Activated gamma-delta T cell treated with anti-CD3 and anti-CD28 coated beads, Interleukin-2, amount 50 U/mL, for 16 hours (primary cell): Measurements from ENCODE around the gene PIP5K1C.

Experiments used
- DNase-seq: peaks from one replicate; pipeline ENCODE4 v3.0.0-alpha.2; 2020; ENCODE audit warnings: low read depth

The PIP5K1C gene

DNA sequence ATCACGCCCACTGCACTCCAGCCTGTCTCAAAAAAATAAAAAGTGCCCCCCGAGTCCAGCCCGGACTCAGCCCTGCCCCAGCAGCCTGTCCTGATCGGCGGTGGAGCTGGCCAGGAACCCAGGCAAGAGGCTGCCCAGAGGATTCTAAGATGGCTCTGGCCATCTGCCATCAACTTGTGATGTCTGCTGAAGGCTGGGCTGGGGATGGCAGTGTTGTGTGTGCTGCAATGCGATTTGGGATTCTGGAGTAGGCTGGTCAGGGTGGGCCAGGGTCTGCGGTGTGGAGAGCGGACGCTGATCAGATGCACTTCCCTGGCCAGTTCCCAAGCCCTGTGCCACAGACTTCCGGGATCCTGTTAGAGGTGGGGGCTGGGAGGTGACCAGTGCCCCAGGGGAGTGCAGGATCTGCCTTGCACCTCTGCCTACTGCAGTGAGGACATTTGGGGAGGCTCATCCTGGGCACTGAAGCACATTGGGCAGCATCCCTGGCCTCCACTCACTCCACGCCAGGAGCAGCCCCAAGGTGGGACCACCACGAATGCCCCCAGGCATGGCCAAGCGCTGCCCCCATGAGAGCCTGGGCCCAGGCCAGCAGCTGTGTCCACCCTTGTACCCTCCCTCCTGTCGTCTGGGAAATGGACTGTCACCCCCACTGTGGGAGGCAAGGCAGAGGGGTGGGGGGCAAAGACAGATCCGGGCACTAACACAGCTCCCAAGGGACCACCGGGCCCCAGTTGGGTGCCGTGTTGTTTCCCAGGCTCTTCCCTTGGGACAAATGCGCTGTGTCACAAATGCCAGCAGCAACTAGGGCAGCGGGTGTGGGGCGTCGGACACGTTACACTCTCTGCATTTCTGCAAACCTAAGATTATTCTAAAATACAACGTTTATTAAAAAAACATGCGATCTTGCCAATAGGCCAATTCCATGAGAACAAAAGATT is 90.2 kb downstream of the PIP5K1C start:
- no peak for DNase-seq

DNA sequence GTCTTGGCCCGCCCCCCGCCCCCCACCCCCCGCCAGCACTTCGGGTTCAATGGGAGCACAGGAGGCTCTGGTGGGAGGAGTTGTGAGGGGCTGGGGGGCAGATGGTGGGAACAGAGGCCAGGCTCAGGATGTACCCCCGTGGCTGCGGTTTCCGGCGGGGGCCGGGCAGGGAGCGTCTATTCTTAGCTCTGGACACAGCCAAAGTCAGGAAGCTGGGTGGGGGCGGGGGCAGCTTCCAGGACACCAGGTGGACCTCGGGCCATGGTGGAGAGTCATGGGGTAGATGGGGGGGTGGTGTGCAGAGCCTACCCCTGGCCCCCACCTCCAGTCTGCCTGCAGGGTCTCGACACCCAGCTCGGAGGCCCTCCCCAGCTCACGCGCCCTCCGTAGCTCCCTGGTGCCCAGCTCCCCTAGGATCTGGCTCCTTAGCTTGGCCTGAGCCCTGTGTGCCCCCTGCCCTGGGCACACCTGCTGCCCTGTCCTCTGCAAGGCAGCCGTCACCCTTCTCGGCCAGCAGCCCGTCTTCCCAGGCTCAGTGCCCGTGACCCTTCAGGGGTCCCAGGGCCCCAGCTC is 91.4 kb downstream of the PIP5K1C start:
- no peak for DNase-seq

DNA sequence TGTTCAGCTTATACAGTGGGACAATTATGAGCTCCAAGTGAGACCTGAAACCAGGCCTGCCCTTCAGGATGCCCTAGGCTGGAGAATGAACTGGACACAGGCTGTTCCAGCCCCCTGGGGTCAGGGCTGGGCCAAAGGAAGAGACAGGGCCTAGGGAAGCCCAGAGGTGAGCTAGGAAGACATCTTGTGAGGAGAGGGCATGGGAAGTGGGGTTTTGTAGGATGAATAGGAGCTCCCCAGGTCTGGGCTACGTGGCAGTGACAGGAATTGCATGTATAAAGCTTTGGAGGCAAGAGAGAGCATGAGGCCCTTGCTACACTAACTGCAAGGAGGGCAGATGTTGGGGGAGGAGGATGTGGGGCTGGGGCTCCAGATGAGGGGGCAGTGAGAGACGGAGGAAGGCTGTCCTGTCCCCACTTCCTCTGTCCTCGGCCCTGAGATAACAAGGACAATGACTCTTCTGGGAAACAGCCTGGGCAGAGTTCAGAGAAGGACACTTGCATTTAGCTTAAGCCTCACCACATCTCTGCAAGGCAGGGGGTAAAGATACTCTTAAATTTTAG is 92.1 kb downstream of the PIP5K1C start:
- no peak for DNase-seq

DNA sequence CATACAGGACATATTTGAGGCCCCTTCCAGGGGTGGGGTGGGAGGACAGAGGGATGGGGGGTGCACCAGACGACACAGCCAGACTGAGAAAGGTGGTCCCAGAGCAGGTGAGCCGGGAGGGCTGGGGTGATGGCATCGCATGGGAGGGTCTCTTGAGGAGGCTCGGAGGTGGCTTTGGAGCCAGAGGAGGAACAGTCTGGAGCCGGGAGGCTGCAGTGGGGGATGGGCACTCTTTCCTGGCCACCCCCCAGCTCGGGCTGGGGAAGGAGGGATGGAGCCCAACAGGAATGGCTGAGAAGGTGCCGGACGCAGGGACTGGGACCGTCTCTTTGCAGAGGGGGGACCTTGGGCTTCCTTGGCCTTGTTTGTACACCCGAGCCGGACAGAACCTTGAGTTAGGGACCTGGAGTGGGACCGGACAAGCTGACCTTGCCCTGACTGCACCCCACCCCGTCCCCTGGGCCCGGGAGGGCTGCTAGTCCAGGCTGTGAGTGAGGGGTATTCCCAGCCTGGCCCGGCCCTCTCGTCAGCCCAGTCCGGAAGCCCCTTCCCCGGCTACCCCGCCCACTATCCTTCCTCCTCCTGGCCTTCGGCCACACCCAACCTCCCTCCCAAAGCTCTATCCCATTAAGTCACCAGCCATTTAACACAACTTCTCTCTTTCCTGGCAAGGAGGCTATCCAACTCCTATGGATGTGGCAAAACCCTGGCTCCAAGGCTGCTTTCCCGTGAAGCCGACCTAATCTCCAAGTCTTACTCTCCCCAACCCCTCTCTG is 92.8 kb downstream of the PIP5K1C start:
- no peak for DNase-seq

DNA sequence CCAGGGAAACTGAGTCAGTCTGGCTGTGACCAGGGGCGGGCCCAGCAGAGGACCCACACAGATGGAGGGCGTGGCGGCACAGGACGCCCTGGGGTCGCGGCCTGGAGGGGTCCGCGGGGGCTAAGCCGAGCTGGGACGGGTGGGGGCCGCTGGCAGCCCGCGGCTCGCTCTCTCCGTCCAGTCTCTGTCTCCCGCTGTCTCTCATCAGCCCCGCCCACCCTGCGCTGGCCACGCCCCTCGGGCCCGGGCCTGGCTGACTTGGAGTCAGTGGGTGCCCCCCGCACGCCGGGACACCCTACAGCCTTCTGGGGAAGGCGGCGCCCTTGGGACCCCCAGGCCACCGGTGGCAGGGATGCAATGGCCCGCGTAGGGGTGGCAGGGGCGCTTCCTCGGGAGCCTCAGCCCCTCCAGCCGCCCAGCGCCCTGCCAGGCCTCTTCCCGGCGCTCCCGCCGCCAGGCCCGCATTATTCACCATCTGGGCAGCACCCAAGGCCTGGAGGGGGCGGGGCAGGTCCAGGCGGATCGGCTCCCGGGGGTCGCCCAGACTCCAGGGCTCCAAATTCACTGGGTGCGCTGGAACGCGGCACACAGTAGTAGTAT is 93.5 kb downstream of the PIP5K1C start, which contains the start of gene TBXA2R:
Gene TBXA2R, minus strand, starts transcription at position 186 of the 600 bp plus-strand sequence. CDS start 6,241 bp downstream, outside the sequence.
- DNase-seq, result peak; percentile 39

DNA sequence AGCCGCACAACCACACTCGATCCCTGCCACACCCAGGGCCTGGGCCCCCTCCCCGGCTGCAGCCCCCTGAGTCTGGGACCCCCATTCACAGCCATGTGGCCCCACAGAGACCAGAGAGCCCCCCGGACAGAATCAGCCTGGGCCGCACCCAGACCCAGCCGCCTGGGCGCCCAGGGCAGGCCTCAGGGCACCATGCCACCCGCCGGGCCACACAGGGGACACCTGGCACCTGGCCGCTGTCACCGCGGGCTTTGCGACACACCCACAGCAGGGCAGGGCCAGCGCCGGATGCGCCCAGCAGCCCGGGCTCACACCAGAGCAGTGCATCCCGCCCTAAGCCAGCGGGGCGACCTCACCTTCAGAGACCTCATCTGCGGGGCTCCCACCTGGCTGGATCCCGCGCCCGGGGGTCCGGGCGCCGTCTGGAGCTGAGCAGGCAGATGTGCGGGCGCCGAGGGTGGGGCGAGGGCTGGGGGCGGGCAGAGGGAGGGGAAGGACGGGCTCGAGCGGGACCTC is 94.0 kb downstream of the PIP5K1C start:
- no peak for DNase-seq

DNA sequence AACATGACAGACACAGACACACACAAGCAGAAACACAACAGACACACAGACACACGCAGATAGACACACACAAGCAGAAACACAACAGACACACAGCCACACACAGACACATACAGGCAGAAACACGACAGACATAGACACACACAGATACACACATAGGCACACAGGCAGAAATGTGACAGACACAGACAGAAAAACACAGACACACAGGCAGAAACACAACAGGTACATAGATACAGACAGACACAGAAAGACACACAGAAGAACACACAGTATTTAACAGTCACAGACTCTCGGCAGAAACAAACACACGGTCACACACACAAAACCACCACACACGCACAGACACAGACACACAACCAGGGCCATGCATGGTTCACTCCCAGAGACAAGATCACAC is 94.5 kb downstream of the PIP5K1C start:
- DNase-seq, result no peak

DNA sequence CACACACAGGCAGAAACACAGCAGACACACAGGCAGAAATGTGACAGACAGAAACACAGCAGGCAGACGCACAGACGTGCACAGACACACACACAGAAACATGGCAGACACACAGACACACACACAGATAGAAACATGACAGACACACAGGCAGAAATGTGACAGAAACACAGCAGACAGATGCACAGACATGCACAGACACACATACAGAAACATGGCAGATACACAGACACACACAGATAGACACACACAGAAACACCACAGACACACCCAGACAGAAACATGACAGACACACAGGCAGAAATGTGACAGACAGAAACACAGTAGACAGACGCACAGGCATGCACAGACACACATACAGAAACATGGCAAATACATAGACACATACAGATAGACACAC is 94.9 kb downstream of the PIP5K1C start:
- DNase-seq, result no peak

DNA sequence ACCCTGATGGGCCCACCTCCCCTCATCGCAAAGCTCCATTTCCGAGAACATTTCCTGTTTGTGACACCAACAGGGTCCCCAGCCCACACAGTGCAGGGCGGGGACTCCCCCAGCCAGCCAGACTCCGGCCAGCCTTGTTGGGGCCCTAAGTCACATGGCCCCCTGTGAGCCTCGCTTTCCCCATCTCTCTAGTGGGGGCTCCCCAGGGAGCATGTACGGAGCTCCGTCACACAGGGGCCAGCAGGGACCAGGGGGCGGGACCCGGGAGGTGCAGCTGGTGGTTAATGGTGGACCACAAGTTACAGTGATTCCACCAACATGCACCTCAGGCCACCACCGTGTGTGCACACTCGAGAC is 95.3 kb downstream of the PIP5K1C start:
- no peak for DNase-seq

DNA sequence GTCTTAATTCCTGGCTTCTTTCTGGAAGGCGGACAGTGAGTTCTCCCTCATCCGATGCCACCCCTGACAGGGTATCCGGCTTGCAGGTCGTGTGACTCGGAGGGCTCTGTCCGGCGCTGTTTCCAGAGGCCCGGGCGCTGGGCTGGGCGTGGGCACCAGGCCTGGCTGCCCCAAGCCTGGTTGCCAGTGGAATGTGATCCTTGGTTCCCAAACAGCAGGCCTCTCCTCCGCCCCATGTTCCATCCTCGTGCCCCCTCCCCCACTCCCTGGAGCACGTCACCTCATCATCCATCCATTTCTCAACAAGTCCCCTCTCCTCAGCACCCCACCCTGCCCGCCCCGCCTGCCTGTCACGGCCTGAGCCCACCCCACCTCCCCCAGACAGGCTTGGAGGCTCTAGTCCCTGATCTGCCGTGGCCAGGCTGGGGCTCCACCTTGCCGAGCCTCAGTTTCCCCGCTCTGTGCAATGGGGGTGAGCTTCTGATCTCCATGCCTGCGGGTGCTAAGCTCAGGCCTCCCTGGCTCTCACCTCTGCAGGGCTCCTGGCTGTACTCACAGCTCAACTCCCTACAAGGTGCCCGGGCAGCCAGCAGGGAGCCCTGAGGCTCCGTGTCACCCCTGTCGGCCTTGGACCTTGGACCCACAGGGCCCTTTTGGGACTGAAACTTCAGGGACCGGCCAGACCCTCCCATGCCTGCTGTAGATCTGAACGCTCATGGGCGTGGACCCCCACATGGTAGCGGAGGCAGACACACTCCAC is 95.9 kb downstream of the PIP5K1C start:
- DNase-seq, result no peak

DNA sequence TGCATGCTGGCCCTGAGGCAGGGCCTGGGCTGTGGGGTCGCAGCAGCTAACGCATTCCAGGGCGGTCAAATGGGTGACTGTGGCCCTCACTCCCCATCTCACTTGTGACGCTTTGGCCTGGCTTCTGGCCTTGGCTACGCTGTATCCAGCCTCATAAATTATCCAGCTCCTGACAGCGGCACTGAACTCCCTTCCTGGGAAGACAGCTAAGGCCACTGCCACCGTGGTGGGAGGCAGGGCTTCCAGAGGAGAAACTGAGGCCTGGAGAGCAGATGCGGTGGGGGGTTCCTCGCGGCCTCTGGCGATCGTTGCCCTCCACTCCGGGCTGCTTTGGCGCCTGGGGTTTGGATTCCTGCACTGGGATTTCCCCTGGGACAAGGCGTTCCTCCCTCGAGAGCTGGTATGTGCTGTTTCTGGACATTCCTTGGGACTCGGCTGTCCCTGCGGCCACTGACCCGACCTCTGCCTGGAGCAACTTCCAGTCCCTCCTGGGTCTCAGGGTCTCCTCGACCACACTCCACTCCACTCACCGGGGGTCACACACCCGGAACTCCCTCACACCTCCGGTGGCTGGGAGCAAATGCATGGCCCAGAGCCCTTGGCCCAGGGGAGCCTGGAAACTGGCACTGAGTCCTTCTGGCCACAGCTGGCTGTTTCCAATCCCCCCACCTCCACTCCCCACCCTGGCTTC is 97.0 kb downstream of the PIP5K1C start:
- no peak for DNase-seq

DNA sequence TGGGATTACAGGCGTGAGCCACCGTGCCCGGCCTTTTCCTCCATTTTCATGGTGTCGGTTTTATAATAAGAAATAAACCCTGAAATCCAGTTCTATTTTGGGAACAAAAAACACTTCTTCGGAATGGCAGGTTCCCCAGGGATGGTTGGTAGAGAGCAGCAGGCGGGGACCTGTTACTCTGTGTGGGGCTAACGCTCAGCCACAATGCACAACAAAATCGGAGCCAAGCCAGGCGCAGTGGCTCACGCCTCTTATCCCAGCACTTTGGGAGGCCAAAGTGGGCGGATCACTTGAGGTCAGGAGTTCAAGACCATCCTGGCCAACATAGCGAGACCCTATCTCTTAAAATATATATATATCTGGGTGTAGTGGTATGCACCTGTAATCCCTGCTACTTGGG is 99.2 kb downstream of the PIP5K1C start:
- DNase-seq, result no peak

DNA sequence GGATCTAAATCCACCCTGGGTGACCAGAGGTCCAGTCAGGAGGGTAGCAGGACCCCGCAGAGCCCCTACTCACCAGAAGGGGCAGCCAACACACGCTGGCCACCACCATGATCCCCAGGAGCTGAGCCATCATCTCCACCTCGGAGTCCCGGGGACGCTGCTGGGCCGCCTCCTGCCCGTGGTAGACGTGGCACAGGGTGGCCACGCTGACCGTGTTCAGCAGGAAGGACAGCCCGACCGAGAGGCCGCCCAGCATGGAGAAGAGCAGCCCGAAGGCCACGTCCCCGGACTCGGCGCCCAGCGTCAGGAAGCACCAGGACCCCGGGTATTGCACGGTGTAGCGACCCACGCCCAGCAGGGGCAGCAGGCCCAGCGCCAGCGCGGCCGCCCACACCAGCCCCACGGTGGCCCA is 100.5 kb downstream of the PIP5K1C start:
- DNase-seq, result no peak

DNA sequence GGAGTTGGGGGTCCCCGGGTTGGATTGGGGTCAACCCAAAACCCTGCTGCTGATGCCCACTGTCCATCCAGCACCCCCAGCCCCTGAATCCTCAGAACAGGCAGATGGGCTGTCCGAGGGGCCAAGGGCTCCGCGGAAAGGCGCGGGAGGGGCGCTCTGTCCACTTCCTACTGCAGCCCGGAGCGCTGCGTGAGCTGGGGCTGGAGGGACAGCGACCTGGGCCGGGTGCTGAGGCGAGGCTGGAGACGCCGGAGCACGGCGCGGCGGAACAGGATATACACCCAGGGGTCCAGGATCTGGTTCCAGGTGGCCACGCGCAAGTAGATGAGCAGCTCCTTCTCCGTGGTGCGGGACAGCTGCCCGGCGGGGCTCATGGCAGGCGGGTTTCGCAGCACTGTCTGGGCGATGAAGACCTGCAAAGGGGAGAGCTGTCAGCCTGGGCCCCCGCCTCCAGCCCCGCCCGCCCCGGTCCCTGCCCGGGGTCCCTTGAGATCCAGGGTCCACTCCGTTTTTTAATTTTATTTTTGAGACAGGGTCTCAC is 104.7 kb downstream of the PIP5K1C start:
- no peak for DNase-seq

DNA sequence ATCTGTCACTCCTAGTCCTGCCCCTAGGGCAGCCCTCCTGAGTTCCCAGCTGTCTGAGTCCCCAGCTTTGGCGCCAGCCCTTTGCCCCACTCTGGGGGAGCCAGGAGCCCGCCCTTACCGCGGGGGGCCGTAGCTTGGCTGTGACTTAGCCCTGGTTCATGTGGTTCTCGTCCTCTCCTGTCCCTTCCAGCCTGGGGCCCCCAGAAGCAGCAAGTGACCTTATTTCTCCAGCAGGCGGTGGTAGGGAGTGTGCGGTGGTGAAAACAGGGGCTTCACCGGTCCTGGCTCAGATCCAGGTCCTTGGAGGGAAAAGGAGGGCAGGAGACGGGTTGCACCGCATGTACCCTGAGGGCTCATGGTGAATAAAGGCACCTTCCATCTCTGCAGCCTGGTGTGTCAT is 107.1 kb downstream of the PIP5K1C start:
- DNase-seq, result no peak

DNA sequence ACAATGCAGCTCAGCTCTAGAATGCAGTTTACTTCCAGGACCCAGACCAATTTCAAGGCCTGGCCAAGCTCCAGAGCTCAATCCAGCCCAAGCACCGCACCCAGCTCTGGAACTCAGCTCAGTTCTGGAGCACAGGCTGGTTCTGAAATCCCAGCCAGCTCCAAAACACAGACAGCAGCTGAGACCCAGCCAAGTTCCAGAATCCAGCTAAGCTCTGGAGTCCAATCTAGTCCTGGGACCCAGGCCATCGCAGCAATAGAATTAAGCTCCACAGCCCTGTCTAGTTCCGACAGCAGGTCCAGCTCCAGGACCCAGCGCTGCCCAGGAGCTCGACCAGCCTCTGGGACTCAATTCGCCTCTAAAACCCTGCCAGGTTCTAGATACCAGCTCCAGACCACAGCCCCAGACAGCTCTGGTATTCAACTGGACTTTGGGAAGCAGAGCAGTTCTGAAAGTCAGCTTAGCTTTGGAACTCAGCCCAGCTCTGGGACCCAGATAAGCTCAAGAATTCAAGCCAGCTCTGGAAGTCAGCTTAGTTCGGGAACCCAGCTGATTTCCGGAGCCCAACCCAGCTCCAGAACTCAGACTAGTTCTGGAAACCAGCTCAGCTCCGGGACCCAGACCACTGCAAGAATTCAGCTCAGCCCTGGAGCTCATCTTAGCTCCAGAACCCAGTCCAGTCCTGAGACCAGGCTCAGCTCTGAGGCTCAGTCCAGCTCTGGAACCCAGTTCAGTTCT is 108.2 kb downstream of the PIP5K1C start:
- no peak for DNase-seq

DNA sequence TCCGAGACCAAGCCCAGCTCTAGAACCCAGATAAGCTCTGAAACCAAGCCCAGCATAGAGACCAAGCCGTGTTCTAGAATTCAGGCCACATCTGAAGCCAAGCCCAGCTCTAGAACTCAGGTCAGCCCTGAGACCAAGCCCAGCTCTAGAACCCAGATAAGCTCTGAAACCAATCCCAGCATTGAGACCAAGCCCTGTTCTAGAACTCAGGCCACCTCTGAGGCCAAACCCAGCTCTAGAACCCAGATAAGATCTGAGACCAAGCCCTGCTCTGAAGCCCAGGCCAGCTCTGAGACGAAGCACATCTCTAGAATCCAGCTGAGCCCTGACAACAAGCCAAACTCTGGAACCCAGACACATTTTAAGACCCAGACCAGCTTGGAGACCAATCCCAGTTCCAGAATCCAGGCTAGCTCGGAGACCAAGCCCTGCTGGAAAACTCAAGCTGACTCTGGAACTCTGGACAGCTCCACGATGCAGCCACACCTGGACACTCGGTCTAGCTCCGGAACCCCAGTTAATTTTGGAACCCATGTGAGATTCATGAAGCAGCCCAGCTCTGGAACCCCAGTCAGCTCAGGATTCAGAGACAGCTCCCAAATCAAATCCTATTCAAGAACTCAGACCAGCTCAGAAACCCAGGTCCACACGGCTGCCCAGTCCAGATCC is 109.1 kb downstream of the PIP5K1C start:
- DNase-seq, result no peak

DNA sequence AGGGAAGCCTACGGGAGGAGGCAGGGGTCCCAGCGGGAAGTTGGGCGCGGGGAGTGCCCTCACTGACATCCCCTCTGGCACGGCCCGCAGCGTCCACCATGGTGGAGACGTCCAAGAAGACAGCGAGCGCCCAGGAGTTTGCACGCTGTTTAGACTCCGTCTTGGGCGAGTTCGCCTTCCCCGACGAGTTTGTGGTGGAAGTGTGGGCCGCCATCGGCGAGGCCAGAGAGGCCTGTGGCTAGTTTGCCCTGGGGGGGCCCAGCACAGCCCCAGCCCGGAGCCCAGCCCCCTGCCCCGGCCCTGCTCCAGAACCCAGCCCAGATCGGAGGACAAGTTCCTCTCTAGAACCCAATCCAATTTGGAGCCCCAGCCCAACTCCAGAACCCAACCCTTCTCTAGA is 110.3 kb downstream of the PIP5K1C start:
- DNase-seq, result no peak

DNA sequence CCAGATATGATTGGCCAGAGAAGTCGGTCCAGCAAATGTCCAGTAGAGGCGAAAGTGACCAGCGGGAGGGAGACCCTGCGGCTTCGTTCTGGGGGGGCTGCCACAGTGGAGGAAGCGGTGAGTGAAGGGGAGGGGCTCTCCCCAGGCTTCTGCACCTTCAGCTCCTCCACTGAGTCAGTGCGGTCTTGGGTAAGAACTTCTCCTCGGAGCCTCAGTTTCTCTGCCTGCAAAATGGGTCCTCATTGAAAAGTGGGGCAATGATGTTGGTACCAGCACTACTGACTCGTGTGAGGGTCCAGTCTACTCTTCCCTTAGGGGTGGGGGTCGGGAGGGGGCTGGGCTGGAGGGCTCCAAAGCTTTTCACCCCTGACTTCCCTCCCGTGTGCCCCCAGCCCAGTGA is 110.8 kb downstream of the PIP5K1C start:
- DNase-seq, result no peak
